OCI-LY7 (cell line): Measurements from ENCODE around the gene IGLL5. TPM values are rescaled to one million over a fixed set of nuclear protein-coding genes. Genes with fewer than 3 reads are reported as not detected.

Experiments
- BruUV-seq: library from RNA; stranded (reverse); fragments of 400-500 nt; replicated peaks from 2 replicates; lab custom pipeline; 2021; lab: Mats Ljungman, UMichigan
- CTCF ChIA-PET: fragments of 300-600 bp; sonication (Branson Sonifier 250); formaldehyde crosslinking; loops from one replicate; lab custom pipeline; 2022; ENCODE audit warnings: antibody characterized with exemption; ENCODE audit not compliant: unreplicated experiment; lab: Charles Lee
- POLR2A ChIA-PET: fragments of 300-600 bp; sonication (Branson Sonifier 250); formaldehyde crosslinking; loops from one replicate; lab custom pipeline; 2022; ENCODE audit warnings: antibody characterized with exemption; lab: Charles Lee
- DNase-seq: peaks from one replicate; pipeline ENCODE4 v3.0.0-alpha.2; 2015; ENCODE audit warnings: low spot score
- H2AFZ ChIP-seq: fragments of 200-600 bp; sonication (generic), shearing (Covaris generic); 2 replicates; pipeline ENCODE4 v1.6.1; 2014; ENCODE audit warnings: mild to moderate bottlenecking, antibody characterized with exemption, low read length, moderate library complexity
- H3K27ac ChIP-seq: fragments of 200-600 bp; sonication (generic); 2 replicates; pipeline ENCODE4 v1.5.1; 2014; ENCODE audit warnings: mixed run types, low read depth, mild to moderate bottlenecking, moderate library complexity, low read length, inconsistent platforms; ENCODE audit not compliant: poor library complexity, severe bottlenecking
- H3K36me3 ChIP-seq: fragments of 200-600 bp; sonication (generic); 2 replicates; pipeline ENCODE4 v1.6.1; 2014; ENCODE audit warnings: mild to moderate bottlenecking, antibody characterized with exemption, low read length, moderate library complexity, mixed read lengths; ENCODE audit not compliant: insufficient read depth
- H3K4me1 ChIP-seq: fragments of 200-600 bp; sonication (generic); 2 replicates; pipeline ENCODE4 v1.5.1; 2014; ENCODE audit warnings: mild to moderate bottlenecking, low read length; ENCODE audit not compliant: insufficient read depth, poor library complexity, severe bottlenecking
- H3K4me2 ChIP-seq: fragments of 200-600 bp; sonication (generic); 2 replicates; pipeline ENCODE4 v1.6.1; 2014; ENCODE audit warnings: mild to moderate bottlenecking, low read length
- H3K4me3 ChIP-seq: fragments of 200-600 bp; sonication (generic); 2 replicates; pipeline ENCODE4 v1.5.1; 2014; ENCODE audit warnings: mild to moderate bottlenecking, low read depth, low read length; ENCODE audit not compliant: poor library complexity, severe bottlenecking
- H3K79me2 ChIP-seq: fragments of 200-600 bp; sonication (generic); 2 replicates; pipeline ENCODE4 v1.6.1; 2016; ENCODE audit warnings: low read depth, mild to moderate bottlenecking, low read length, moderate library complexity, mixed read lengths; ENCODE audit not compliant: insufficient read depth
- H3K9me2 ChIP-seq: fragments of 200-600 bp; sonication (generic); 2 replicates; pipeline ENCODE4 v1.6.1; 2016; ENCODE audit warnings: mild to moderate bottlenecking, low read length, mixed read lengths; ENCODE audit not compliant: insufficient read depth
- H3K9me3 ChIP-seq: fragments of 200-600 bp; sonication (generic); 2 replicates; pipeline ENCODE4 v1.6.1; 2014; ENCODE audit warnings: mild to moderate bottlenecking, mixed run types, low read length, mixed read lengths
- H4K20me1 ChIP-seq: fragments of 200-600 bp; sonication (generic); 2 replicates; pipeline ENCODE4 v1.6.1; 2014; ENCODE audit warnings: mild to moderate bottlenecking, antibody characterized with exemption, low read length, moderate library complexity, mixed read lengths; ENCODE audit not compliant: insufficient read depth
- CTCF ChIP-seq: fragments of 200-600 bp; sonication (generic); conservative IDR thresholded peaks from 2 replicates; pipeline ENCODE4 v1.5.1; 2014; ENCODE audit warnings: mild to moderate bottlenecking, antibody characterized with exemption, low read length, moderate library complexity, mixed read lengths
- EZH2phosphoT487 ChIP-seq: fragments of 200-600 bp; sonication (generic); IDR thresholded peaks from 2 replicates; pipeline ENCODE4 v1.6.1; 2018; ENCODE audit warnings: low read depth, borderline replicate concordance, mild to moderate bottlenecking, mixed run types, antibody characterized with exemption, low read length, moderate library complexity, mixed read lengths
- intact Hi-C: fragments of 100-400 bp; cut with micrococcal nuclease; formaldehyde crosslinking; loops from one replicate; pipeline ENCODE4 v1.10.0; 2022; ENCODE audit not compliant: unreplicated experiment
- total RNA-seq, 2 experiments: library from RNA; depleted of rRNA in 1 of 2; stranded (reverse); fragments of >200 nt in 1 of 2; shearing (Covaris generic) in 1 of 2; gene quantifications; 2 replicates each; pipeline ENCODE4 v1.2.3, GENCODE V29; 2014 to 2022

Gene IGLL5
- total RNA-seq, 2 experiments from 2014 or later = 219 to 364 TPM

GRCh38 chr22:22842085-22842484 lies 45.5 kb upstream of the IGLL5 start:
- peaks cover 23% of the 10 kb centered on the region for H3K4me1 ChIP-seq

DNA sequence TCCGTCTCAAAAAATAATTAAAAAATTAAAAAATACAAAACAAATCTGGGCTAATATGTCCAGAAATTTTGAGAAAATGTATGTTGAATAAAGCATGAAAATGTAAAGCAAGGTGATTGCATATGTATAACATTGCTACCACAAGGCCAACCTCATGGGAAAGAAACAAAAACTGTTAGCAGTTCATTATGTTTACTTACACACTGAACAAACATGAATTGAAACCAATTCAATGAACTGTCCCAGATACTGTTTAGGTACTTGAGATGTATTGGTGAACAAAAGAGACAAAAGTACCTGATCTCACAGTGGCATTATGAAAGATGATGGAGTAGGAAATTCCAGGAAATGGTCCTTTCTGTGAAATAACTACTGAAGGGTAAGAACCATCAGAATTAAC lies 43.8 kb upstream of the IGLL5 start:
- POLR2A ChIA-PET = no interaction called here
- CTCF ChIA-PET = no interaction called here
- Histone ChIP-seq H3K9me2 (no peaks in the 10 kb centered on the region), H3K27ac (no peak overlapping the region), H4K20me1 (no peaks in the 10 kb centered on the region), H3K36me3 (no peaks in the 10 kb centered on the region; the same call in 1 of the 2 replicates), H3K4me1 (peaks cover 20% of the 10 kb centered on the region), H3K79me2 (no peaks in the 10 kb centered on the region), H3K9me3 (peaks cover 4% of the 10 kb centered on the region), H3K4me2 (no peak overlapping the region), H2AFZ (no peak overlapping the region), H3K4me3 (no peak overlapping the region)
- no peak for TF ChIP-seq CTCF
- no peak for TF ChIP-seq EZH2phosphoT487
- intact Hi-C loops = loop anchor here (10.0 kb wide), 1 partner anchor 59 kb away; no protein-coding TSS in a partner anchor
- no TSS peak for BruUV-seq
- DNase-seq = no peak

More at GRCh38 chr22:22842085-22842484, 45.5 kb upstream of the IGLL5 start:
- ChIA-PET POLR2A (interaction anchor here (0.6 to 1.2 kb wide), 3 partner anchors 20 to 118 kb away, joined by 3 read pairs; no protein-coding TSS in a partner anchor), CTCF (no interaction called here)
- H3K4me3 ChIP-seq = no peak overlapping the region
- intact Hi-C loops = loop anchor here (10.0 kb wide), 1 partner anchor 57 kb away; no protein-coding TSS in a partner anchor
- no peak overlapping the region for H3K4me2 ChIP-seq
- TF ChIP-seq EZH2phosphoT487 (no peak), CTCF (no peak)
- no peaks in the 10 kb centered on the region for H3K9me2 ChIP-seq
- no peaks in the 10 kb centered on the region; the same call in 1 of the 2 replicates for H3K36me3 ChIP-seq
- no peak for DNase-seq
- no peaks in the 10 kb centered on the region for H4K20me1 ChIP-seq
- H2AFZ ChIP-seq = no peak overlapping the region
- no TSS peak for BruUV-seq
- peaks cover 4% of the 10 kb centered on the region for H3K9me3 ChIP-seq
- H3K27ac ChIP-seq = no peak overlapping the region
- H3K79me2 ChIP-seq = no peaks in the 10 kb centered on the region

GRCh38 chr22:22847241-22847640 lies 40.4 kb upstream of the IGLL5 start:
- H3K79me2 ChIP-seq = no peaks in the 10 kb centered on the region
- TF ChIP-seq EZH2phosphoT487 = no peak
- H2AFZ ChIP-seq = no peak overlapping the region
- ChIA-PET CTCF (no interaction called here), POLR2A (no interaction called here)
- DNase-seq = no peak
- no peaks in the 10 kb centered on the region for H4K20me1 ChIP-seq
- no peak overlapping the region for H3K4me3 ChIP-seq
- H3K4me1 ChIP-seq = peaks cover 34% of the 10 kb centered on the region
- intact Hi-C loops = loop anchor here (10.0 kb wide), 1 partner anchor 62 kb away; no protein-coding TSS in a partner anchor
- BruUV-seq = no TSS peak
- peaks cover 4% of the 10 kb centered on the region; the same call in 1 of the 2 replicates for H3K9me3 ChIP-seq
- no peaks in the 10 kb centered on the region; the same call in 1 of the 2 replicates for H3K36me3 ChIP-seq
- H3K4me2 ChIP-seq = no peak overlapping the region
- no peaks in the 10 kb centered on the region for H3K9me2 ChIP-seq
- no peak overlapping the region for H3K27ac ChIP-seq
